ENCODE results near the gene CDC27.

DNA sequence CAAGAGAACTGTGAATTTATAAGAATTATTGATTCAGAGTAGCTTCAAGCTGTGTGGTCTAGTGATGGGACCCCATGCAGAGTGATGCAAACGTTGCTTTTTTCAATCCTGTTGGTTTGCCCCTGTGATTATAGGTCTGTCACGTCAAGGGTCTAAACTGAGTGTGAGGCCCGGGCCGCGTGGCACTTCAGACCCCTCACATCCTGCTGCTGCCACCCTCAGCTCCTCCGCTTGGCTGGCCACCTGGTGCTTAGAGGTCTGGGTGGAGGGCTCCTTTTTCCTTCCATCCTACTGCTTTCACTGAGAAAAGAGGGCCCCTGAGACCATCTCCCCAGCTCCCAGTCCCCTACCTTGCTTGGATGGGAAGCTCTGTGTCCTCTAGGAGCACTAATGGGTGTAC lies 32.1 kb upstream of the CDC27 start:
- TF ChIP-seq CTCF (conservative IDR thresholded peaks at IDR 0.05; ENCODE audit: low read length) (no peak), EZH2phosphoT487 (IDR thresholded peaks at IDR 0.05; ENCODE audit: borderline replicate concordance, low read depth, low read length) (no peak)

All from OCI-LY7 (cell line).